HG03342 (cell line): Measurements from ENCODE around the gene CDC14B.
"Not testable (repeated sequence)": the region's sequence is repeated elsewhere in the genome, so short reads cannot be mapped to it uniquely, and the experiment has no call there.

Experiments
- ATAC-seq: cut with Tn5 transposase; IDR thresholded peaks from one replicate; pipeline ENCODE4 v1.9.1; 2021; ENCODE audit warnings: mild to moderate bottlenecking, moderate library complexity; ENCODE audit not compliant: unreplicated experiment

CDC14B gene

DNA sequence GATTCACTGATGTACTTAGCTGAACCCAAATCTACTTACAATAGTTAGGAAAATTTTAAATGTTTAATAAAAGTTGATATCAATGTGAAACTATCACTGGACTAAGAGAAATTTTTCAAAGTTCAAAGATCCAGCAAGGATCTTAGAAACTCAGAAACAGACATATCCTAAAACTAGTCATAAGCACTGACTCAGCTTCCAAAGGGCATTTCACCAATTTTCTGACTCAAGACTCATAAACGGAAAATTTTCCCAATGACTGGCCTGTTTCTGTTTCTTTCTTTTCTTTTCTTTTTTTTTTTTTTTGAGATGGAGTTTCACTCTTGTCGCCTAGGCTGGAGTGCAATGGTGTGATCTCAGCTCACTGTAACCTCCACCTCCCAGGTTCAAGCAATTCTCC, 66.6 kb downstream of the CDC14B start:
- ATAC-seq, result no peak

DNA sequence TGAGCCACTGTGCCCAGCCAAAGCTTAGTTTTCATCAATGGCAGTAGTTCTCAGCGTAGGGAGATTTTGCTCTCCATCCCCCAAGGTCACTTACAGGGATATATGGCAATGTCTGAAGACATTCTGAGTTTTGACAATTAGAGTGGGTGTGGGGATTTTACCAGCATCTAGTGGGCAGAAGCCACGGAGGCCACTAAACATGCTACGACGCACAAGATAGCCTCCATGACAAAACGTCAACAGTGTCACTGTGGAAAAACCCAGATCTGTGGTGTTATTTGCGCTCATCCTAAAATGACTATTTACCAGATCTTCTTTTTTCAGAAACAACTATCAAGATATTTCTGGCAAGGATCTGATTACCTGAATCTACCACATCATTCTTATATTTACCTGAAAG, 68.2 kb downstream of the CDC14B start:
- ATAC-seq, result no peak

DNA sequence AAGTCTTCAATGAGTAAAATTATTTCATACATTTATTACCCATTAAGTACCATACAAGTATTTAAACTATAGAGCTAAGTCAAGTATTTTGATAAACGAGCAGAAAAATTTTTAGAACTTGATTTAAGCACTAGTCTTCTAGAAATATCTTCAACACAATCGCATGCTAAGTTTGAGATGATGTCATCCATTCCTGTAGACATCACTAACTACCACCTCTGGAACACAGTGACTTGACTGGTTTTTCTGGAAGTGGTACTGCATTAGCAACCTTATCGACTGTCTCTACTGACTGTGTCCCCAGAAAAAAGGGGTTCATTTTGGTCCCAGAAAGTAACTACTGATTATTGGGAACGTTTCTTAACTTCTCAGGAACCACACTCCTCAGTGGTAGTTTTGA, 69.0 kb downstream of the CDC14B start:
- no peak for ATAC-seq

DNA sequence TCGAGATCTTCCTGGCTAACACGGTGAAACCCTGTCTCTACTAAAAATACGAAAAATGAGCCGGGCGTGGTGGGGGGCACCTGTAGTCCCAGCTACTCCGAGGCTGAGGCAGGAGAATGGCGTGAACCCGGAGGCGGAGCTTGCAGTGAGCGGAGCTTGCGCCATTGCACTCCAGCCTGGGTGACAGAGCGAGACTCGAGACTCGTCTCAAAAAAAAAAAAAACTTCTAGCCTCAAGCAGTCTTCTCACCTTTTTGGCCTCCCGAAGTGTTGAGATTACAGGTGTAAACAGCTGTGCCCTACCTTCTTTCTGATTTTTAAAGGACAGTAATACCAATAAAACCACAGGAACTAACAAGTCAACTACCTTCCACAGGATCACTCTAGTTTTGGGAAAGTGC, 76.5 kb downstream of the CDC14B start:
- not testable (repeated sequence) for ATAC-seq

DNA sequence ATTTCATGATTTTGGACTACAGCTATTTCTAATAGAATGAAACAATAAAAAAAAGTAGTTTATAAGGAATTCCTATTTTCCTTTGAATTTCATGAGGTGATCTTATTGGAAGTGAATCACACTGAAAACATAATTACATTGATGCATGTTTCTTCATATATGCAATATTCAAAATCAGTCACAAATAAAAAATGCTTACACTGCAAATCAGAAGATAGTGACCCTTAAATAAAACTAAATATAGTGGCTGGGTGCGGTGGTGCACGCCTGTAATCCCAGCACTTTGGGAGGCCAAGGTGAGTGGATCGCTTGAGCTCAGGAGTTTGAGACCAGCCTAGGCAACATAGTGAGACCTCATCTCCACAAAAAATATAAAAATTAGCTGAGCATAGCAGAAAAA, 79.5 kb downstream of the CDC14B start:
- ATAC-seq, result no peak

DNA sequence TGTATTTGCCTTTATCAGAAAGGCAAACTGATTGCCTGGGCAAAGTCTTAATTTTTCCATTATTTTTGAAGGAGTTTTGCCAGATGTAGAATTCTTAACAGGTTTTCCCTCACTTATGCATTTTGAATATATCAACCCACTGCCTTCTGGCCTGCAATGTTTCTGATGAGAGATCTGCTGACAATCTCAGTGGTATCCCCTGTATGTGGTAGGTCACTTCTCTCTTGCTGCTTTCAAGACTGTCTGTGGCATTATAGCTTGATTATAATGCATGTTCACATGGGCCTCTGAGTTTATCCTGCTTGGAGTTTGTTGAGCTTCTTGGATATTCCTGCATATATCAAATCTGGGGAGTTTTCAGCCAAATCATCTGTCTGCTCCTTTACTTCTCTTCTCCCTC, 87.5 kb downstream of the CDC14B start:
- no peak for ATAC-seq

DNA sequence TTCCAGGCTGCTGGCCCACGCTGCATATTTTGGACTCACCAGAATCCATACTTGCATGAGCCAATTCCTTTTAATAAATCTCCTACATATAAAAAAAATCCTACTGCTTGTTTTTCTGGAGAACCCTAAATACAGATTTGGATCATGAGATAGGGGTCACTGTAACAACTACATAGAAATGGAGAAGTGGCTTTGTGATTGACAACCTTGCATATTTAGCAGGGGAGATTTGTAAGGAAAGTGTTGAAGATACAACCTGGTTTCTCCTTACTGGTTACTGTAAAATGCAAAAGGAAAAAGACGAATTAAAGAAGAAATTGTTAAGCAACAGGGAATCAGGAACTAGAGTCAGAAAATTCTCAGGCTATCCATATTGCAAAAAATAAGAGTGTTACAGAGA, 94.9 kb downstream of the CDC14B start:
- no peak for ATAC-seq

DNA sequence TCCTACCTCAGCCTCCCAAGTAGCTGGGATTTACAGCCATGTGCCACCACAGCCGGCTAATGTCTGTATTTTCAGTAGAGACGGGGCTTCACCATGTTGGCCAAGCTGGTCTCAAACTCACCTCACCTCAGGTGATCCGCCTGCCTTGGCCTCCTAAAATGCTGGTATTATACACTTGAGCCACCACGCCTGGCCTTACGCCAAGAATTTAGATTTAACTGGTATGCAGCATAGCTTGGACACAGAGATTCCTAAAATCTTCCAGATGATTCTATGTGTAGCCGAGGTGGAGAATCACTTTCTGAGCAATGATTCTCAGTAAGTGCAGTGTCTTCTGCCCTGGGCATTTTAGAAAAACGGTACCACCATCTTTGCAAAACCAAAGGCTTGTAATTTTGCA, 95.6 kb downstream of the CDC14B start:
- ATAC-seq, result no peak

DNA sequence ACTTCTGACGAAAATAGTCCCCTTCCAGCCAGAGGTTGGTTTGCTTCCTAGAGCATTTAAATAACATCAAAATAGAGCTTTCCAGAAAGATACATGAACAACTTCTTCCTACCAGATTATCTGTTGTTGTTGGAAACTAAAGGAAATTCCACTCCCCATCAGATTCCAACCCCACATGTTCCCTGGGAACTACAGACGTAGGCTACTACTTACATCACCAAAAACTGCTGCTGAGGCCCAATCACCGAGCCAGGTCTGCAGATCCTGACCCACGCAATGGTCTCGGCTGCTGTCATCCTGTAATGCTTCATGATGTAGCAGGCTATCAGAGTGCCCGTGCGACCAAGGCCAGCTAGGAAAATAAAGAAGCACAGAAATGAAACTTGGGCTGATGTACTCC, 96.3 kb downstream of the CDC14B start:
- no peak for ATAC-seq

DNA sequence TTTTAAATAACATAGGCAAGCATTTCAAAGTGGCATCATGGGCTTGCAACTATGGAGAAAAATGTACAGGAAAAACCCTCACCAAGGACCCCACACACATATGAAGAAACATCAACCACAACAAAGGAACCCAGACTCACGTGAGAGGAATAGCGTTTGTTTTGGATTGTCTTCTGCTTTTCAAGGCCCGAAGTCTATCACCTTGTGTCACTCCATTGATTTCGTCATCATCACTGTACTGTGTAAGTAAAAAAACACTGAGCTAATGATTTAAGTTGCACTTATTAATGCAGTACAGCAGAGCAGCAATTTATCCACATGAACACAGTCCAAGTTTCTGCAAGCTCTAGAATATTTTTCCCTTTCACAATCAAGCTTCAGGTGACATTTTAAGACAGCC, 97.3 kb downstream of the CDC14B start:
- no peak for ATAC-seq

DNA sequence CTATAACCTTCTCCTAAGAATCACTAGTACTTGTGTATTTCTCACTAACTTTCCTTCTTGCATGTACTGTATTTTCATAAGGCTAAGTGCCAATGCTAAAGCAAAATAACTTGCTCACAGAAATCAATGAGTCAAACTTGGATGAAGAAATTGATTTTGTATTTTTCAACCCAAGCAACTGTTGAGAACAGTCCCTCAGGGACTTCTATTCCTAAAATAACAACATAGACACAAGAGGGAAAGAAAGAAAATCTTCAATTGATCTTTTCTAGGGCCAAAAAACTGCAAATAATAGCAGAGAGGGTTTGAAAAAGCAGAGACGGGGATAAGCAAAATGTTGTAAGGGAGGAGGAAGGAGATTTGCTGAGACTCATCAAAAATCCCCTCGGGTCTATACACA, 99.9 kb downstream of the CDC14B start:
- no peak for ATAC-seq

DNA sequence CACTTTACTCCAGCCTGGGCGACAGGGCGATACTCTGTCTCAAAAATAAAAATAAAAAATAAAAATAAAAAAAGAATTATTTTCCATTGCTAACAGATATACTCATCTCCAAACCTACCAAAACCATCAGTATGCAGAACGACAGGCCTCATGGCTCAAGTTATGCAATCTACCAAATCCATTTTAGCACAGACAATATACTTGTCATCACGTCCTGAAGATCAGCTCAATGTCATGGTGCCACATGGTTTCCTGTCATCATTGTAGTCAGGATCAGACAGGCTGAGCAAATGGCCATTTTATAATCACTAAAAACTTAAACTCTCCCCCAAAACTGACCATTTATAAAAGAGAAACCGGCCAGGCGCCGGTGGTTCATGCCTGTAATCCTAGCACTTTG, 100.5 kb downstream of the CDC14B start:
- no peak for ATAC-seq

DNA sequence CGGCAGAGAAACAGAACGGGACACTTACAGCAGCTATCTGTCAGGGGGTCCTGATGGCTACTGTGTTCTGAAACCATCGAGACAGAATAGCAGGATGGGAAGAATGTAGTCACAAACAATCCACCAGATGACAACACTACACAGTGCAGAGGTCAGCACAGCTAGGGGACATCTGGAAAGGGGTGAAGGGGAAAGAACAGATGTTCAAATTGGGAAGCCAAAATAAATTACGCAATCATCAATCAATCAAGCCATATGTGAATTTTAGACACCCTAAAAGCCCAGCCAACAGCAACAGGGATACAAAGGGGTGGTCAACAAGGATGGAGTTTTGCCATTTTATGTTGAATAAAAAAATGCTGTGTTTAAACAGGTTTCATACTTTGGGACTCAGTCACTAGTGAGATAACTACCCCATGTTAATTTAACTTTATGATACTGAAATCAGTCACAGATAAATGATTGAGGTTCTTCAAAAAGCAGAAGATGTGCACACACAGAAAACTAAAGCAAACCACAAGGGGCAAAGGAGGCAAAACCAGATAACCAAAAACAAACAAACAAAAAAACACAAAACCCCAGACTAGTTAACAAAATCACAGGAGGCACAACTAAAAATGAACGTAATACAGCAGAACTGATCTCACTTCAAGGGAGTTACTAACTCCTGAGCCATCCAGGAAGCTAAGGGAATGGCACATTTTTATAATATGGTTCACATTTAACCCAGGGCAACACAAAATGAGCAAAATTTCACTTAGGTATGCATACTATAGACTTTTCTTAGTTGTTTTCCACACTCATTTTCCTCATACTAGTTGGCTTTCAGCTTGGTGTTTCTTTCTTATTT, 103.8 kb downstream of the CDC14B start:
- ATAC-seq, result no peak

DNA sequence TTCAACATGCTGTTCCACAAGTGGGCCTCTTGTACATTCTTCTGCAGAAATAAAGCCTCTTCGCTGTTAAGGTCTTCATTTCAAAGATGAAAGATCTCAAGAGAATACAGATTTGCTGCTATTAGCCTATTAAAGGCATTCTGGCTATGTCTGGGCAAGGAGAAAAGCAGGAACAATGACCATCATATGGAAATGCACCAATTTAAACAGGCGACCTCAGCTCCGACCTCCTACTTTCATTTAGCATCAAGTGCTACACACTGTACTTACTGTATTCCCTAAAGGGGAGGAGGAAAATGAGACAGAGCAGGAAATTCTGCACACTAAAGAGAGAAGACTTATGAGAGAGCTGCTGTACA, 104.9 kb downstream of the CDC14B start:
- ATAC-seq, result no peak

DNA sequence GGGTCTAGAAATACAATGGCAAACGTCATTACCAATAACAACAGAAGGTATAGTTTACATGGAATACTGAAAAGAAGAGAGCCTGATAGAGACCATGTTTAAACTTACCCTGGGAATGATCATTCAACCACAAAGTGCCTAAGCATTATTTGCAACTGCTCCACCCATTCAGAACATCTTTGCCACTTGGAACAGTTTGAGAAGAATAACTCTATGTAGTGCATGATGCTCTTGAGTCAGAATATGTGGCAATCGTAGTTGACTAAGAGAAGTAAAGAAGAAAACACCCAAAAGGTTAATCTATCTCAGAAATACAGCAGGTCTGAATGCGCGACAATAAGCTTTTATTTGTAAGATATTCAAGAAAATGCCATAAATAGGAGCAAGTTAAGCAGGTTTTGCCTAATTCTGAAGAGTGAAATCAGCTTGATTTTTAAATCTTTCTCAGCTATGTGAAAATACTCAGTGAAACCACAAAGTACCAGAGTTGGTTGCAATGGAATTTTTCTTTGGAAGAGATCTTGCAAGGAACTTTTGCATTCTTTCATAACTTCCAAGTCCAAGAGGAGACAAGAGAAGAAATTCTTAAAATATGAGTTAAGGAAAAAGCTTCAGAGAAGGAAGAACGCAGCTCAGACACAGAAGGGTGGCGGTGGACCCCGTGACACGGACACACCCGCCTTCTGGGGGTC, 105.4 kb downstream of the CDC14B start:
- ATAC-seq, result no peak

DNA sequence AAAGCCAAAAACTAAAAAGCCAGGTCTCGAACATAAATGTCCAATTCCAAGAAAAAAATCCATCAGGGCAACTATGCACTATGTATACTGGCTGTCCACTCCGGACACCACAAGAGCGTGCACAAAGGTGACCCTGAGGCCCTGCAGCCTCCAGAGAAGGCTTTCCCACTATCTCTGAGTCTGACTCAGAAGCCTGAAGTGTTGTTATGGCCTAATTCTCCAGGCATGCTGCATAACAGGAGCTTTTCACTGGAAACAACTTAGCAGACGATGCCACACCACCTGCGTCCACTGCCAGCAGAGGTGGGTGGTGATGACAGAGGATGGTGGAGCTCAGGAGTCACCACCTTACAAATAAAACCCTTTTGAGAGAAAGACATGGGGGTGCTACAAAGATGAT, 106.0 kb downstream of the CDC14B start:
- ATAC-seq, result no peak

DNA sequence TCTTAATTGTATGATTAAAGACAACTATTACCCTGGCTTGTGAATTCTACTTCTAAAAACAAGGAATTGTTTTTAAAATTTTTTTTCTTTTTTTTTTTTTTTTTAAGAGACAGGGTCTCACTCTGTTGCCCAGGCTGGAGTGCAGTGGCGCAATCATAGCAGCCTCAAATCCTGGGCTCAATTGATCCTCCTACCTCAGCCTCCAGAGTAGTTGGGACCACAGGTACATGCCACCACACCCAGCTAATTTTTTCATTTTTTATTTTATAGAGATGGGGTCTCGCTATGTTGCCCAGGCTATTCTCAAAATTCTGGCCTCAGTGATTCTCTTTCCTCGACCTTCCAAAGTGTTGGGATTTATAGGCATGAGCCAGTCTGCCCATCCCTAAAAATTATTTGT, 107.4 kb downstream of the CDC14B start:
- ATAC-seq, result no peak

DNA sequence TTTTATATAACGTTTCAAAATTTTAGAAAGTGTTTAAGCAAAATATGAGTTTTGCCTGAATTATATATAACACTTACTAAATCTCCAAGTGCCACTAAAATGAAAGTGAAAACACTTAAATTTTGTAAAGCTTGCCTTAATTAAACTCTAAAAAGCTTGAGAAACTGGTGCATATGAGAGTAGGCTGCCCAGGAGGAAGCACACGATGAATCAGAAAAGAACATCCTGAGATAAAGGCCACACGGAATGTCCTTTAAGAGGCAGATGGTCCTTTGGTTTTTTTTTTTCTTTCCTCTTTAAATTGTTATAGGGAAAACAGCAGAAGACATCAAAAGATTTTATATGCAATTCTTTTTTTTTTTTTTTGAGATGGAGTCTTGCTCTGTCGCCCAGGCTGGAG, 109.4 kb downstream of the CDC14B start:
- no peak for ATAC-seq

DNA sequence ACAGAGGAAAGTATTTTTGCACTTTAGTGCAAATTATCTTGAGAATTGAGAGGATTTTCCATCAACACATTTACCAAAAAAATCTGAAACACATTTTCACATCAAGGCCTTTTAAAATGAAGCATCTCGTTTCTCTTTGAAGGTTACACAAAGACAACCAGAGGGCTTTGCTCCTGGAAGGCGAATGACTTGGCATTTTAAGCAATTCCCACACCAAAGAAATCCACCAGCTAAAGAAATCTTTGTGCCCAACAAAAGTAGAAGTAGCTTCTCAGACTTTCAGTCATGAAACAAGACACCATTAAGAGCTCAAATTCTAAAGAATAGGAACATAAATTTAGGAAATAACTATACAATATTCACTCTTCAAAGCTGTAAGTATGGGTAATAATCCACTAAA, 109.8 kb downstream of the CDC14B start:
- no peak for ATAC-seq

DNA sequence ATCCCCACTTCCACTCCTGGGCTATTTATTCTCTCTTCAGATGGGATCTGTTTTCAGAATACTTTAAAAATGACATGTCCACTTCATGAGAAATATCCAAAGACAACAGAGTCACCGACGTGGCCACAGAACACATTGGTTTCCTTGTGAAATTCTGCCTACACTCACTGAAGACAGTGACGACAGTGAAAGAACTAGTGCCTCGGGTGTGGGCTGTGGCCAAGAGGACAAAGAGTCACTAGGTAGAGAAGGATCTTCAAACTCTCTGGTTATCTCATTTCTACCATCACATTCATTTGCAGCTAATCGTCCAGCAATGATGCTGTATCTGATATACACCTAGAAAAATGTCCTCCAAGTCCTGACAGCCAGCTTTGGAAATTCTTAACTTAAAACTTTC, 110.6 kb downstream of the CDC14B start:
- ATAC-seq, result no peak

DNA sequence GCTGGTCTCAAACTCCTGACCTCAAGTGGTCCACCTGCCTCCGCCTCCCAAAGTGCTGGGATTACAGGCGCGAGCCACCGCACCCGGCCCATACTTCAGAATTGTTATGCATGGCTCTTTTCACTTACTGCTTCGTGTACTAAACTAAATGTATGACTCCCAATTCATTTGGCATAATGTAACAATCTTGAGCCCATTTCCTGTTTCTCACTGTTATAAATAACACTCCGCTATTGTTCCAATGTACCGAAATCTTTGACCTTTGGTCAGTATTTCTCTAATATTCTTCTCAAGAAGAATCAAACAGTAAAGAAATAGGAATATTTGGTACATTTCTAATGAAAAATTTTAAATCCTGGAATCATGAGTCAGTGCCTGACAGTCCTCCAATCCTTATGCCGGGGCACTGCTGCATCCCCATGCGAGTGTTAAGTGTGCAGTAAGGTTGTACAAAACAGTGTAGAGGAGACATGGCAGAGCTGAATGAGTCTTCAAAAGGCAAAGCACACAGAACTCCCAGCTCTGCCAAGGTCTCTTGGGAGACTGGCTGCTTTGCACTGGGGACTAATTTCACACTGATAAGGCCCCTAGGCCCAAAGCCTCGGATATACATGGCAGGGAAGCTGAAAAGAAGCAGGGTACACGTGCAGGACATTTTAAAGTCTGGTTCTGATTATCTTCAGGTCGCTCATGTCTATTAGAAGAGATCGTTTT, 111.3 kb downstream of the CDC14B start:
- no peak for ATAC-seq
